Uterus (tissue), 2 donors: ENCODE data around the gene NCAM2.

Source experiments
- POLR2A ChIP-seq, 2 donors: fragments of 450-650 bp; IDR thresholded peaks; one replicate each; pipeline ENCODE4 v1.6.1; 2016; ENCODE audit warnings: antibody characterized with exemption in 2 of 2, mild to moderate bottlenecking in 1 of 2, moderate library complexity in 1 of 2
- TF ChIP-seq, protein P1 (sequence below), 4 experiments: fragments of 200-600 bp in 2 of 4; fragments of 450-650 bp in 2 of 4; sonication (generic) in 2 of 4; IDR thresholded peaks; one replicate each; pipeline ENCODE4 v1.5.1; 2016 to 2019; ENCODE audit warnings: antibody characterized with exemption in 4 of 4, mild to moderate bottlenecking in 2 of 4, moderate library complexity in 1 of 4

DNA sequence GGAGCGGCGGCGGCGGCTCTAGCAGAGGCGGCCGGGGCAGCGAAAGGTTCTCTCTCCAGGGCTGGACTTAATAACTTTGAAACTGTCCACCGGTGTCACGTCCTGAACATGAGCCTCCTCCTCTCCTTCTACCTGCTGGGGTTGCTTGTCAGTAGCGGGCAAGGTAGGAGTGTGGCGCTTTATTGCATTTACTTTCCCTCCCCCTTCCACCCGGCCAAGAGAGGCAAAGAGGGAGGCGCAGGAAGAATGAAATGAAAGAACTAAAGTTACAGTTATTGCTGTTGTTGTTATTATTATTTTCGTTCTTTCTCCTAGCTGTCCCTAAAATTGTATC, 214 bp downstream of the NCAM2 start:
- TF ChIP-seq POLR2A (IDR thresholded peaks at IDR 0.05): no peak
- TF ChIP-seq, protein P1, sequence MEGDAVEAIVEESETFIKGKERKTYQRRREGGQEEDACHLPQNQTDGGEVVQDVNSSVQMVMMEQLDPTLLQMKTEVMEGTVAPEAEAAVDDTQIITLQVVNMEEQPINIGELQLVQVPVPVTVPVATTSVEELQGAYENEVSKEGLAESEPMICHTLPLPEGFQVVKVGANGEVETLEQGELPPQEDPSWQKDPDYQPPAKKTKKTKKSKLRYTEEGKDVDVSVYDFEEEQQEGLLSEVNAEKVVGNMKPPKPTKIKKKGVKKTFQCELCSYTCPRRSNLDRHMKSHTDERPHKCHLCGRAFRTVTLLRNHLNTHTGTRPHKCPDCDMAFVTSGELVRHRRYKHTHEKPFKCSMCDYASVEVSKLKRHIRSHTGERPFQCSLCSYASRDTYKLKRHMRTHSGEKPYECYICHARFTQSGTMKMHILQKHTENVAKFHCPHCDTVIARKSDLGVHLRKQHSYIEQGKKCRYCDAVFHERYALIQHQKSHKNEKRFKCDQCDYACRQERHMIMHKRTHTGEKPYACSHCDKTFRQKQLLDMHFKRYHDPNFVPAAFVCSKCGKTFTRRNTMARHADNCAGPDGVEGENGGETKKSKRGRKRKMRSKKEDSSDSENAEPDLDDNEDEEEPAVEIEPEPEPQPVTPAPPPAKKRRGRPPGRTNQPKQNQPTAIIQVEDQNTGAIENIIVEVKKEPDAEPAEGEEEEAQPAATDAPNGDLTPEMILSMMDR (IDR thresholded peaks at IDR 0.05): no peak
